Endothelial cell of umbilical vein (primary cell): ENCODE measurements around the gene USP34. TPM values are rescaled to one million over a fixed set of nuclear protein-coding genes. Genes with fewer than 3 reads are reported as not detected.
"Not testable (repeated sequence)": the region's sequence is repeated elsewhere in the genome, so short reads cannot be mapped to it uniquely, and the experiment has no call there.

Source experiments
- BruUV-seq: library from RNA; stranded (reverse); fragments of 400-500 nt; replicated peaks from 2 replicates; lab custom pipeline; 2021; lab: Mats Ljungman, UMichigan
- CTCF ChIA-PET: fragments of 300-600, 350-600 bp; sonication (Branson Sonifier 250); formaldehyde crosslinking; loops from one replicate; lab custom pipeline; 2021; ENCODE audit warnings: antibody characterized with exemption, inconsistent platforms; lab: Charles Lee
- POLR2A ChIA-PET: fragments of 300-600, 350-600 bp; sonication (Branson Sonifier 250); formaldehyde crosslinking; loops from one replicate; lab custom pipeline; 2021; ENCODE audit warnings: antibody characterized with exemption, inconsistent platforms; lab: Charles Lee
- DNase-seq: peaks from one replicate; pipeline ENCODE4 v3.0.0-alpha.2; 2011; ENCODE audit warnings: low read depth, low spot score
- FAIRE-seq: peaks from 2 replicates; lab custom pipeline; 2011; peaks lifted over from hg19 to GRCh38; lab: Jason Lieb, UNC
- H2AFZ ChIP-seq: 2 replicates; pipeline ENCODE4 v1.6.0; 2012; ENCODE audit warnings: low read depth, low read length, control low read depth, inconsistent platforms
- H3K27ac ChIP-seq: 2 replicates; pipeline ENCODE4 v1.5.1; 2011; ENCODE audit warnings: low read depth, mild to moderate bottlenecking, control low read depth, low read length, moderate library complexity; ENCODE audit not compliant: insufficient read depth
- H3K27me3 ChIP-seq, 2 experiments: 2 replicates each; pipeline versions ENCODE4 v1.6.0 to v1.6.1; 2011; ENCODE audit warnings: low read length in 2 of 2, mixed read lengths in 1 of 2; ENCODE audit not compliant: control insufficient read depth in 2 of 2, insufficient read depth in 2 of 2
- H3K36me3 ChIP-seq, 2 experiments: 2 replicates in 1 of 2; 3 replicates in 1 of 2; pipeline ENCODE4 v1.5.1; 2011; ENCODE audit warnings: low read length in 2 of 2, mild to moderate bottlenecking in 1 of 2, moderate library complexity in 1 of 2; ENCODE audit not compliant: control insufficient read depth in 2 of 2, insufficient read depth in 2 of 2; ENCODE audit errors: extremely low read depth in 1 of 2
- H3K4me1 ChIP-seq: 3 replicates; pipeline ENCODE4 v1.5.1; 2011; ENCODE audit warnings: mild to moderate bottlenecking, low read length; ENCODE audit not compliant: control insufficient read depth, insufficient read depth; ENCODE audit errors: extremely low read depth
- H3K4me2 ChIP-seq: 2 replicates; pipeline ENCODE4 v1.6.1; 2011; ENCODE audit warnings: low read length, control low read depth, mixed read lengths; ENCODE audit not compliant: insufficient read depth
- H3K4me3 ChIP-seq, 3 experiments: fragments of 200-600 bp in 1 of 3; sonication (generic), shearing (Covaris generic) in 1 of 3; replicated peaks in 1 of 3; 2 replicates each; pipeline ENCODE4 v1.5.1; 2011 to 2016; ENCODE audit warnings: control low read depth in 3 of 3, low read length in 3 of 3, mild to moderate bottlenecking in 2 of 3, inconsistent platforms in 1 of 3, low read depth in 1 of 3, moderate library complexity in 1 of 3; ENCODE audit not compliant: insufficient read depth in 1 of 3
- H3K79me2 ChIP-seq: 2 replicates; pipeline ENCODE4 v1.6.0; 2012; ENCODE audit warnings: low read length, inconsistent platforms; ENCODE audit not compliant: control insufficient read depth, insufficient read depth
- H3K9ac ChIP-seq: replicated peaks from 2 replicates; pipeline ENCODE3; 2011; ENCODE audit warnings: low read length, control low read depth; ENCODE audit not compliant: insufficient read depth; ENCODE audit errors: extremely low read depth
- H3K9me1 ChIP-seq: replicated peaks from 3 replicates; pipeline ENCODE4 v1.6.0; 2011; ENCODE audit warnings: mild to moderate bottlenecking, low read length; ENCODE audit not compliant: control insufficient read depth, insufficient read depth; ENCODE audit errors: extremely low read depth
- H3K9me3 ChIP-seq: replicated peaks from 2 replicates; pipeline ENCODE4 v1.5.1; 2012; ENCODE audit warnings: low read length, inconsistent platforms; ENCODE audit not compliant: control insufficient read depth, insufficient read depth
- H4K20me1 ChIP-seq: replicated peaks from 2 replicates; pipeline ENCODE3; 2011; ENCODE audit warnings: mild to moderate bottlenecking, low read length; ENCODE audit not compliant: control insufficient read depth, insufficient read depth; ENCODE audit errors: extremely low read depth
- CTCF ChIP-seq, 2 donors: IDR thresholded peaks; 1 replicate in 1 of 2; 2 replicates in 1 of 2; pipeline ENCODE4 v1.5.1; 2011; ENCODE audit warnings: low read length in 2 of 2, mild to moderate bottlenecking in 2 of 2, moderate library complexity in 2 of 2, control low read depth in 1 of 2, inconsistent platforms in 1 of 2, low read depth in 1 of 2; ENCODE audit not compliant: insufficient read depth in 1 of 2; ENCODE audit errors: extremely low read depth in 1 of 2
- EZH2 ChIP-seq: IDR thresholded peaks from 2 replicates; pipeline ENCODE4 v1.6.1; 2012; ENCODE audit warnings: borderline replicate concordance, low read depth, mild to moderate bottlenecking, moderate library complexity, low read length, inconsistent platforms; ENCODE audit not compliant: severe bottlenecking
- FOS ChIP-seq: IDR thresholded peaks from 2 replicates; pipeline ENCODE4 v1.6.1; 2011; ENCODE audit warnings: mild to moderate bottlenecking, low read length, moderate library complexity, borderline replicate concordance; ENCODE audit not compliant: insufficient read depth
- GATA2 ChIP-seq: IDR thresholded peaks from 2 replicates; pipeline ENCODE4 v1.7.0; 2011; ENCODE audit warnings: low read depth, mild to moderate bottlenecking, moderate library complexity, mixed read lengths, low read length; ENCODE audit not compliant: insufficient read length, insufficient read depth
- JUN ChIP-seq: IDR thresholded peaks from 2 replicates; pipeline ENCODE4 v1.6.1; 2011; ENCODE audit warnings: borderline replicate concordance, low read depth; ENCODE audit not compliant: insufficient read length, insufficient read depth
- MAX ChIP-seq: IDR thresholded peaks from 2 replicates; pipeline ENCODE4 v1.6.1; 2011; ENCODE audit not compliant: insufficient read depth, insufficient read length
- MYC ChIP-seq: IDR thresholded peaks from one replicate; pipeline ENCODE4 v1.6.1; 2011; ENCODE audit warnings: mild to moderate bottlenecking, low read depth, low read length
- POLR2A ChIP-seq: IDR thresholded peaks from 2 replicates; pipeline ENCODE4 v1.6.1; 2012; ENCODE audit warnings: low read depth, mild to moderate bottlenecking, control low read depth, low read length
- POLR2AphosphoS5 ChIP-seq: IDR thresholded peaks from 2 replicates; pipeline ENCODE4 v1.6.1; 2012; ENCODE audit warnings: low read depth, mild to moderate bottlenecking, control low read depth, low read length, moderate library complexity; ENCODE audit not compliant: insufficient read depth
- dilution Hi-C: fragments of 300-500 bp; cut with MboI; formaldehyde crosslinking; loops from one replicate; pipeline ENCODE4 v1.15.0; 2019; ENCODE audit warnings: low sequenced_read_pairs; ENCODE audit not compliant: extremely low pct_ligation_motif_present
- intact Hi-C: fragments of 100-400 bp; cut with micrococcal nuclease; formaldehyde crosslinking; loops from one replicate; pipeline ENCODE4 v1.10.0; 2022
- polyA plus RNA-seq, 4 experiments: library from polyadenylated mRNA; depleted of rRNA in 3 of 4; stranded (reverse) in 3 of 4; unstranded in 1 of 4; fragments of >200 nt; gene quantifications; 2 replicates each; pipeline versions ENCODE4 v1.2.1 to v1.2.3, GENCODE V29; 2011 to 2012; ENCODE audit warnings: missing spikeins in 1 of 4
- total RNA-seq: library from RNA; stranded (reverse); gene quantifications from 2 replicates; pipeline ENCODE4 v1.2.3, GENCODE V29; 2021

USP34 gene
- total and polyA plus RNA-seq, 2 donors (not counting 3 experiments of a cell fraction or from before 2014, with no cell fraction given) = 46.3 to 96.9 TPM

- Histone ChIP-seq H2AFZ (no peak overlapping the region), H3K9me3 (no peaks in the 10 kb centered on the region), H3K4me1 (peaks cover 6% of the 10 kb centered on the region), H3K9me1 (no peaks in the 10 kb centered on the region), H3K9ac (no peak overlapping the region), H4K20me1 (no peaks in the 10 kb centered on the region), H3K27ac (no peak overlapping the region), H3K4me3 (no peak overlapping the region), H3K4me2 (no peak overlapping the region), H3K79me2 (no peaks in the 10 kb centered on the region), H3K36me3 (no peaks in the 10 kb centered on the region), H3K27me3 (no peaks in the 10 kb centered on the region)
- dilution Hi-C loops = no loop called here
- DNase-seq (no peak), FAIRE-seq (no peak)
- no TSS peak for BruUV-seq
- TF ChIP-seq MYC (no peak), MAX (no peak), CTCF (IDR thresholded peaks at IDR 0.05; ENCODE audit: extremely low read depth in 1 of 2, insufficient read depth in 1 of 2, low read depth in 1 of 2, low read length in 2 of 2) (no peak), JUN (no peak), POLR2AphosphoS5 (no peak), EZH2 (no peak), FOS (no peak), POLR2A (no peak), GATA2 (no peak)
- ChIA-PET POLR2A (no interaction called here), CTCF (interaction anchor here (1.5 kb wide), 1 partner anchor 11 kb away, joined by 4 read pairs; no protein-coding TSS in a partner anchor)
- intact Hi-C loops = no loop called here
Measured at GRCh38 chr2:61396005-61396404, 74.9 kb downstream of the USP34 start.

- dilution Hi-C loops, intact Hi-C loops, H3K27ac ChIP-seq, FAIRE-seq, H4K20me1 ChIP-seq, H3K9me3 ChIP-seq, CTCF ChIA-PET, DNase-seq, H3K79me2 ChIP-seq, H3K27me3 ChIP-seq, H3K4me3 ChIP-seq, H3K4me2 ChIP-seq, H3K9me1 ChIP-seq, H2AFZ ChIP-seq, H3K9ac ChIP-seq, H3K36me3 ChIP-seq, BruUV-seq, POLR2A ChIA-PET, H3K4me1 ChIP-seq: not testable (repeated sequence)
Measured at GRCh38 chr2:61387588-61387987, 83.3 kb downstream of the USP34 start.

GRCh38 chr2:61380882-61381197 is 90.0 kb downstream of the USP34 start:
- H3K36me3 ChIP-seq, H3K79me2 ChIP-seq, BruUV-seq, H3K4me1 ChIP-seq, DNase-seq, intact Hi-C loops, FAIRE-seq, dilution Hi-C loops, H3K9me1 ChIP-seq, H3K9me3 ChIP-seq, H3K9ac ChIP-seq, H4K20me1 ChIP-seq, H3K4me3 ChIP-seq, H3K27me3 ChIP-seq, H2AFZ ChIP-seq, H3K27ac ChIP-seq, H3K4me2 ChIP-seq: not testable (repeated sequence)
- ChIA-PET CTCF (interaction anchor here (0.9 kb wide), 1 partner anchor 31 kb away, joined by 3 read pairs; no protein-coding TSS in a partner anchor), POLR2A (interaction anchor here (0.7 kb wide), 1 partner anchor 396 kb away, joined by 4 read pairs; no protein-coding TSS in a partner anchor)
